ENCODE results near the gene ANKRD65. TPM values are rescaled to one million over a fixed set of nuclear protein-coding genes. Genes with fewer than 3 reads are reported as not detected.
A peak's percentile ranks its signal among the peaks of the same experiment; 100 is the strongest.

The ANKRD65 gene
- total RNA-seq, 1 donor from 2014 or later: 3.2 TPM

DNA sequence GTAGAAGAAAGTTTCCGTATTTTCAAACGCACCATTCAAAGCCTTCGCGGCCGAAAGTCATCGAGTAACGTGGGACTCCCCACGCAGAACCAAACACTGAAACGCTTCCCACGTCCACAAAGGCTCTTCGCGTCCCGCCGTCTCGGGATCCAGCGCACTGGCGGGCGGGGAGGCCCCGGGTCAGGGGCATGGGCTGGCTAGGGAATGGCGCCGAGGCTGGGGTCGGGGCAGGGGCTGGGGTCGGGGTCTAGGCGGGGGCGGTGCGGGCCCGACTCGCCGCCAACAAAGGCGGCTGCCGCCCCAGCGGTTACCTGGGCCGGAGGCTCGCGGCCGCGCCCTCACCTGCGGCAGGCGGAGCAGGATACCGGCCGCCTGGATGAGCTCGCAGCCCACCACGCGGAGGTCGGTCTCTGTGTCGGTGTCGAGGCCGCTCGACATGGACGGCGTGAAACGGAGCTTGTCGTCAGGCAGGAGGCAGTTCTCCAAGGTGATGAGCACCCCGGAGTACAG lies 22.3 kb downstream of the ANKRD65 start:
- intact Hi-C loops (cut with DNase I): loop anchor here (2.0 kb wide), 1 partner anchor 24 kb away; the partner anchor contains the start of gene AURKAIP1
- H3K4me3 ChIP-seq: peak overlapping the region; percentile 73 to 77
- peak overlapping the region; percentile 66 for H3K27ac ChIP-seq
- no peak for DNase-seq (ENCODE audit: extremely low spot score in 2 of 2)
- H3K9me3 ChIP-seq: no peaks in the 10 kb centered on the region
- TF ChIP-seq POLR2AphosphoS5 (IDR thresholded peaks at IDR 0.05; ENCODE audit: insufficient read depth in 1 of 2, low read depth in 1 of 2): no peak
- TF ChIP-seq, protein P1, sequence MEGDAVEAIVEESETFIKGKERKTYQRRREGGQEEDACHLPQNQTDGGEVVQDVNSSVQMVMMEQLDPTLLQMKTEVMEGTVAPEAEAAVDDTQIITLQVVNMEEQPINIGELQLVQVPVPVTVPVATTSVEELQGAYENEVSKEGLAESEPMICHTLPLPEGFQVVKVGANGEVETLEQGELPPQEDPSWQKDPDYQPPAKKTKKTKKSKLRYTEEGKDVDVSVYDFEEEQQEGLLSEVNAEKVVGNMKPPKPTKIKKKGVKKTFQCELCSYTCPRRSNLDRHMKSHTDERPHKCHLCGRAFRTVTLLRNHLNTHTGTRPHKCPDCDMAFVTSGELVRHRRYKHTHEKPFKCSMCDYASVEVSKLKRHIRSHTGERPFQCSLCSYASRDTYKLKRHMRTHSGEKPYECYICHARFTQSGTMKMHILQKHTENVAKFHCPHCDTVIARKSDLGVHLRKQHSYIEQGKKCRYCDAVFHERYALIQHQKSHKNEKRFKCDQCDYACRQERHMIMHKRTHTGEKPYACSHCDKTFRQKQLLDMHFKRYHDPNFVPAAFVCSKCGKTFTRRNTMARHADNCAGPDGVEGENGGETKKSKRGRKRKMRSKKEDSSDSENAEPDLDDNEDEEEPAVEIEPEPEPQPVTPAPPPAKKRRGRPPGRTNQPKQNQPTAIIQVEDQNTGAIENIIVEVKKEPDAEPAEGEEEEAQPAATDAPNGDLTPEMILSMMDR (IDR thresholded peaks at IDR 0.05): no peak
- TF ChIP-seq POLR2A (IDR thresholded peaks at IDR 0.05): no peak
- peaks cover 0 to 62% of the 10 kb centered on the region in 2 donors for H3K36me3 ChIP-seq
- H3K4me1 ChIP-seq: peaks cover 38% of the 10 kb centered on the region
- H3K27me3 ChIP-seq: no peaks in the 10 kb centered on the region

DNA sequence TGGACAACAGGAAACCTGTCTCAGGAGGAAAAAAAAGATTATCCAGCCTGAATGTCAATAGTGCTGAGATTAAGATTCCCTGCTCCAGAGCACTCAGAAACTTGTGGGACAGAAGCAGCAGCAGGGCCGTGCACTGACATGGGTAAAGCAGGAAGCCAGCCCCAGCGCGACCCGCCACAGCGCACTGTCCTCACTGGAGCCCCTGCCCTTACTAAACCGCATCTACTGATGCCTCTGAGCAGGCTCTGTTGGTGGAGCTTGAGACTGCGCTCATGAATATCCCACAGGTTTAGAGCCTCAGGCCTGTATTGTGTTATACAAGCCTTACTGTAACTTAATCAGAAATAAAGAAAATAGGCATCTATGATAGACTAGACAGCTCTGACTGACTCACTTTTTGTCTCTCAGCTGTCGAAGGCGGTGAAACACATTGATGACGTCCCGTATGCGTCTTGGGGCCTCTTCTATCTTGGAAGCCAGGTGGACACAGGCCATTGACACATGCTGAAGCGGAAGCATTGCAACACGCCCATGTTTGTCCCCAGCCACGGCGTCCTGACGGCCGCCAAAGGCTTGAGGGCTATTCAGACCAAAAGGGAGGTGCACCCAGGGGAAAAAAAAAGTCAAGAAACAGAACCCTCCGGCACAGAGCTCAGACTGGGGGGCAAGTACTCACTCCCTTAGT lies 23.1 kb downstream of the ANKRD65 start:
- intact Hi-C loops (cut with DNase I): loop anchor here (2.0 kb wide), 1 partner anchor 23 kb away; the partner anchor contains the start of gene AURKAIP1
- TF ChIP-seq POLR2AphosphoS5 (IDR thresholded peaks at IDR 0.05; ENCODE audit: insufficient read depth in 1 of 2, low read depth in 1 of 2) (no peak), POLR2A (IDR thresholded peaks at IDR 0.05) (no peak)
- TF ChIP-seq, protein P1 (IDR thresholded peaks at IDR 0.05): no peak
- no peaks in the 10 kb centered on the region for H3K9me3 ChIP-seq
- no peaks in the 10 kb centered on the region for H3K27me3 ChIP-seq
- peak overlapping the region; percentile 66 for H3K27ac ChIP-seq
- H3K4me1 ChIP-seq: peaks cover 38% of the 10 kb centered on the region
- peak overlapping the region; percentile 73 to 77 for H3K4me3 ChIP-seq
- peaks cover 0 to 64% of the 10 kb centered on the region in 2 donors for H3K36me3 ChIP-seq
- DNase-seq (ENCODE audit: extremely low spot score in 2 of 2): no peak

DNA sequence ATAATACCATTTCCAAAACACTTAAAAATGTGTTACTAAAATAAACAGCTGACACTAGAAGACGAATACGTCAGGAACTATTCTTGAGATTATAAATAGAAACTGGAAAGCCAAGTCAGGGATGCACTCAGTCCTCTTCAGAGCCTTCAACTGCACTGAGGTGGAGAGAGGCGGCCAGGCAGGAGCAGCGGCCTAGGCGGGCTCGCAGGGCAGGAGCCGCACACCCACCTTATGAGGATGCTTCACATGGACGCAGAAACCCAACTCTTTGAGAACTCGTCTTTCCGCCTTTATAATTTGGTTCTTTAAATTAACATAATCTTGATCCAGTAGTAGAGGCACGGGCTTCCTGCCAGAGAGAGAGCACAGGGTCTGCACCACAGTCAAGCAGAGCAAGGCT lies 25.9 kb downstream of the ANKRD65 start:
- peaks cover 4 to 73% of the 10 kb centered on the region in 2 donors for H3K36me3 ChIP-seq
- H3K27ac ChIP-seq: no peak overlapping the region

DNA sequence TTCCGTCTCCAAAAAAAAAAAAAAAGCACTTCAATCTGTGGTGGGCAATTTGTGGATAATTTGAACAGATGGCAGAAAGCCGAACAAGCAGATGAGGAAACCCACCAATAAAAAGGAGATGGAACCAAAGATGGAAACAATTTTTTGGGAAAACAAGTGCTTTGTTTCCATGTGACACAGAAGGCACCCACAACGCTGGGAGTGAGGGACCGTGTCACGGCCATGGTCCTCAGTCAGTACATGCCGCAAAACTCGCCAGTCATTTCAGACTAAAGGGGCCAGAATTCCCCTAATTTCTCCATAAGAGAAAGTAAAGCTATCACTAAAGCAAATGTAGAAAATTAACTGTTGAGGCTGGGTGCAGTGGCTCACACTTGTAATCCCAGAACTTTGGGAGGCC lies 27.0 kb downstream of the ANKRD65 start:
- H3K9me3 ChIP-seq: no peaks in the 10 kb centered on the region
- intact Hi-C loops (cut with DNase I): no loop called here
- TF ChIP-seq POLR2A (IDR thresholded peaks at IDR 0.05) (no peak), POLR2AphosphoS5 (IDR thresholded peaks at IDR 0.05; ENCODE audit: insufficient read depth in 1 of 2, low read depth in 1 of 2) (no peak)
- TF ChIP-seq, protein P1 (IDR thresholded peaks at IDR 0.05): no peak
- H3K27ac ChIP-seq: no peak overlapping the region
- DNase-seq (ENCODE audit: extremely low spot score in 2 of 2): no peak
- no peak overlapping the region for H3K4me3 ChIP-seq
- no peaks in the 10 kb centered on the region for H3K27me3 ChIP-seq
- peaks cover 4 to 83% of the 10 kb centered on the region in 2 donors for H3K36me3 ChIP-seq
- peaks cover 19% of the 10 kb centered on the region for H3K4me1 ChIP-seq

More for the DNA sequence above, 25.9 kb downstream of the ANKRD65 start:
- H3K4me3 ChIP-seq: no peak overlapping the region
- H3K9me3 ChIP-seq: no peaks in the 10 kb centered on the region
- TF ChIP-seq POLR2A (IDR thresholded peaks at IDR 0.05) (no peak), POLR2AphosphoS5 (IDR thresholded peaks at IDR 0.05; ENCODE audit: insufficient read depth in 1 of 2, low read depth in 1 of 2) (no peak)
- TF ChIP-seq, protein P1 (IDR thresholded peaks at IDR 0.05): no peak
- intact Hi-C loops (cut with DNase I): no loop called here
- H3K4me1 ChIP-seq: peaks cover 25% of the 10 kb centered on the region
- H3K27me3 ChIP-seq: no peaks in the 10 kb centered on the region
- DNase-seq (ENCODE audit: extremely low spot score in 2 of 2): no peak

DNA sequence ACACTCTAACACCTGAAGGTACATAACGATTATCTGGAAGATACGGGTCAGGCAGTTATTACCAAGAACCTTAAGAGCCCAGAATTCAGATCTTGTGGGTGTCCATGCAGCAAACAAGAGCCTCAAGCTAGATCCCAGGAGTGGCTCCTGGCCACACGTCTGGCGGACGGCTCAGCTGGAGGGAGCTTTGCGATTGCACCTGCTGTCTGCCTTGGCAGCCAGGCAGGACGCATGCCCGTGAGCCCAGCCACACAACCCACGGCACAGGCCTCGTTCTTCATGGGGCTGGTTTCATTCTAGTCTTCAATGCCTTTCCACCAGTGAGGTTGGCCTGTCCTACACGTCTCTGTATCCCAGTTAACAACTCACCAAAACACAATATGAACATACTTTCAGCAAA lies 27.6 kb downstream of the ANKRD65 start:
- Histone ChIP-seq H3K27ac (no peak overlapping the region), H3K27me3 (no peaks in the 10 kb centered on the region), H3K4me1 (peaks cover 17% of the 10 kb centered on the region), H3K9me3 (no peaks in the 10 kb centered on the region), H3K36me3 (peaks cover 4 to 90% of the 10 kb centered on the region in 2 donors), H3K4me3 (no peak overlapping the region)
- intact Hi-C loops (cut with DNase I): no loop called here
- DNase-seq (ENCODE audit: extremely low spot score in 2 of 2): no peak
- TF ChIP-seq, protein P1 (IDR thresholded peaks at IDR 0.05): no peak
- TF ChIP-seq POLR2A (IDR thresholded peaks at IDR 0.05): no peak
- no peak for TF ChIP-seq POLR2AphosphoS5 (IDR thresholded peaks at IDR 0.05; ENCODE audit: insufficient read depth in 1 of 2, low read depth in 1 of 2)
